Naive B cell (primary cell): ENCODE measurements around the gene F2. TPM values are rescaled to one million over a fixed set of nuclear protein-coding genes. Genes with fewer than 3 reads are reported as not detected.
"Not testable (repeated sequence)": the region's sequence is repeated elsewhere in the genome, so short reads cannot be mapped to it uniquely, and the experiment has no call there.

Experiments used
- ATAC-seq, 2 donors: fragments of 150-1000 bp; cut with Tn5 transposase; 2 replicates each; pipeline ENCODE4 v1.10.0; 2021; ENCODE audit warnings: low read depth in 2 of 2, mild to moderate bottlenecking in 2 of 2, moderate library complexity in 2 of 2
- DNase-seq: peaks from one replicate; pipeline ENCODE4 v3.0.0; 2022
- H3K27ac Mint-ChIP-seq, 6 donors: one replicate each; pipeline ENCODE4 v1.8.0; 2020 to 2022; ENCODE audit warnings: mild to moderate bottlenecking in 6 of 6, mixed read lengths in 6 of 6, moderate library complexity in 5 of 6, inconsistent platforms in 2 of 6
- H3K27me3 Mint-ChIP-seq, 3 donors: one replicate each; pipeline ENCODE4 v1.8.0; 2021 to 2022; ENCODE audit warnings: mixed read lengths in 3 of 3, mild to moderate bottlenecking in 1 of 3
- H3K36me3 Mint-ChIP-seq, 2 donors: one replicate each; pipeline ENCODE4 v1.8.0; 2020 to 2022; ENCODE audit warnings: mixed read lengths in 2 of 2, inconsistent platforms in 1 of 2, mild to moderate bottlenecking in 1 of 2
- H3K4me1 Mint-ChIP-seq, 3 donors: one replicate each; pipeline ENCODE4 v1.8.0; 2020 to 2022; ENCODE audit warnings: mixed read lengths in 3 of 3, inconsistent platforms in 1 of 3, mild to moderate bottlenecking in 1 of 3, moderate library complexity in 1 of 3
- H3K4me3 Mint-ChIP-seq, 8 donors: one replicate each; pipeline ENCODE4 v1.8.0; 2020 to 2022; ENCODE audit warnings: mild to moderate bottlenecking in 8 of 8, mixed read lengths in 8 of 8, moderate library complexity in 8 of 8, inconsistent platforms in 2 of 8
- H3K9me3 Mint-ChIP-seq, 7 donors: one replicate each; pipeline ENCODE4 v1.8.0; 2020 to 2022; ENCODE audit warnings: mixed read lengths in 7 of 7, mild to moderate bottlenecking in 5 of 7, inconsistent platforms in 2 of 7, moderate library complexity in 1 of 7
- polyA plus RNA-seq, 6 donors: library from polyadenylated mRNA; unstranded; fragments of 300-500 nt; fragmentation: Illumina TruSeq; gene quantifications; one replicate each; pipeline ENCODE4 v1.2.3, GENCODE V29; 2021; ENCODE audit warnings: low read depth in 6 of 6

The F2 gene
- polyA plus RNA-seq, 6 donors from 2014 or later = not detected

DNA sequence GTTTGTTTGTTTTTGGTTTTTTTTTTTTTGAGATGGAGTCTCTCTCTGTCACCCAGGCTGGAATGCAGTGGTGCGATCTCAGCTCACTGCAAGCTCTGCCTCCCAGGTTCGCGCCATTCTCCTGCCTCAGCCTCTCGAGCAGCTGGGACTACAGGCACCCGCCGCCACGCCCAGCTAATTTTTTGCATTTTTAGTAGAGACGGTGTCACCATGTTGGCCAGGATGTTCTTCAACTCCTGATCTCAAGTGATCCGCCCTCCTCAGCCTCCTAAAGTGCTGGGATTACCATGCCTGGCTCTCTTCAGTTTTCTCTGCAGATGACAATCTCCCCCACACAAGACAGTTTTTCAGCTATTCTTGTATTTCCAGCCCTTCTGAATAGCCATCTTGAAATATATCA lies 9.7 kb upstream of the F2 start:
- Mint-ChIP-seq H3K27ac (peak overlapping the region in 2 of 6 donors; percentile 55 to 66), H3K4me1 (peaks cover 0 to 11% (median 3%) of the 10 kb centered on the region in 3 donors)
- not testable (repeated sequence) for H3K9me3 Mint-ChIP-seq, H3K4me3 Mint-ChIP-seq, ATAC-seq, DNase-seq, H3K27me3 Mint-ChIP-seq, H3K36me3 Mint-ChIP-seq

DNA sequence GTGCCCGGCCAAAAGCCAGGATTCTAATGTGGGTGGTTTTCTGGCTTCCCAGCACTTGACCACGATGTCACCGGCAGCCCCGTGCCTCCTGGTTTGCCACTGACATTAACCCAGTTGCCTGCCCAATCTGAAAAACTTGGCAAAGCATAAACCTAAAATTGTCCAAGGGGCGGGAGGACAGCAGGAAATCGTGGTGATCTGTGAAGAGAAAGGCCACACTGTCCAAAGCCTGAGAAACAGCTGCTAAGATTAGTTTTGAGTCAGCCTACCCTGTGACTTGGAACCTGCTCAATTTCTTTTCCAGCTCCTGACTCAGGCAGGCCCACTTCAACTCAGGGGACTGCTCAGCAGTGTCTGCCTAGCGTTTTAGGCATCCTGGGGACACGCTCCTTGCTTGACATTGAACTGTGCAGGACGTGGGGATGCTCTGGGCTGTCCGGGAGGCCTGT lies 8.2 kb upstream of the F2 start:
- Mint-ChIP-seq H3K27ac (no peak overlapping the region), H3K4me1 (peaks cover 0 to 11% (median 3%) of the 10 kb centered on the region in 3 donors)

DNA sequence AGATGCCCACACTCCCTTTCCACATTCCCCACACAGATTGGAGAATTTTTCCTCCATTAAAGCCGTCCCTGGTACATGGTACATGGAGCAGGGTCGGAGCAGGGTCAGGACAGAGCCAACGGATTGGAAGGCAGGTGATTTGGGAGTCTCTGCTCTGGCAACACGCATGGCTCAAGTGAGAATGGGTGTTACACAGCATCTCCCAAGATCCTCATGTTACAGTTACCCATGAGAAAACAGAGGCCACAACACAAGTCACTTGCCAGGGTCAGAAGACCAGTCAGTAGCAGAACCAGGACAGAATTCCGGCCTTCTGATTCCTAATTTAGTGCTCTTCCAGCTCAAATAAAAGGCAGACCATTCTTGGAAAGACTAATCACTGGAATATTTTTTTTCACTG lies 7.7 kb upstream of the F2 start:
- ATAC-seq = no peak
- H3K27me3 Mint-ChIP-seq = no peaks in the 10 kb centered on the region
- H3K4me1 Mint-ChIP-seq = peaks cover 0 to 11% (median 3%) of the 10 kb centered on the region in 3 donors
- H3K4me3 Mint-ChIP-seq = no peak overlapping the region
- H3K9me3 Mint-ChIP-seq = no peaks in the 10 kb centered on the region
- DNase-seq = no peak
- H3K36me3 Mint-ChIP-seq = peaks cover 0 to 5% of the 10 kb centered on the region in 2 donors
- H3K27ac Mint-ChIP-seq = no peak overlapping the region

More for the DNA sequence above, 8.2 kb upstream of the F2 start:
- H3K9me3 Mint-ChIP-seq = no peaks in the 10 kb centered on the region
- ATAC-seq (no peak), DNase-seq (no peak)
- H3K27me3 Mint-ChIP-seq = no peaks in the 10 kb centered on the region
- peaks cover 0 to 5% of the 10 kb centered on the region in 2 donors for H3K36me3 Mint-ChIP-seq
- H3K4me3 Mint-ChIP-seq = no peak overlapping the region

DNA sequence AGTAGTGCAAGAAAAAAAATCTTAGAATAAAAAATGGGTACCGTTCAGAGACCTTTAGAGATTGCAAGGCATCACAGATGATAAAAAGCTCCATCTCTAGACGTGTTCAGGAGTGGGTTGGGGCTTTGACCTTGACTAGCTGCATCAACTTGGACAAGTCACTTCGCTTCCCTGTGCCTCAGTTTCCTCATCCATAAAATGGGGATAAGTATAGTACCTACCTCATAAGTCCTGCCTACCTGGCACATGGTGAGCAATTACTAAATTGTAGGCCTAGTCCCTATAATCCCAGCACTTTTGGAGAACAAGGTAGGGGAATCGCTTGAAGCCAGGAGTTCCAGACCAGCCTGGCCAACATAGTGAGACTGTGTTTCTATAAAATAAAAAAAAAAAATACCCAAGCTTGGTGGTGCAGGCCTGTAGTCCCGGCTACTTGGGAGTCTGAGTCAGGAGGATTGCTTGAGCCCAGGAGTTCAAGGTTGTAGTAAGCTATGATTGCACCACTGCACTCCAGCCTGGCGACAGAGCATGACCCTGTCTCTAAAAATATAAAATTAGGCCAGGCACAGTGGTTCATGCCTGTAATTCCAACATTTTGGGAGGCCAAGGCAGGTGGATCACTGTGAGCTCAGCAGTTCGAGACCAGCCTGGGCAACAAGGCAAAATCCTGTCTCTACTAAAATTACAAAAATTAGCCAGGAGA lies 6.0 kb upstream of the F2 start:
- ATAC-seq (no peak), DNase-seq (no peak)
- no peak overlapping the region for H3K4me3 Mint-ChIP-seq
- H3K27me3 Mint-ChIP-seq = no peaks in the 10 kb centered on the region
- H3K27ac Mint-ChIP-seq = no peak overlapping the region
- H3K4me1 Mint-ChIP-seq = no peaks in the 10 kb centered on the region
- no peaks in the 10 kb centered on the region for H3K9me3 Mint-ChIP-seq
- no peaks in the 10 kb centered on the region for H3K36me3 Mint-ChIP-seq

DNA sequence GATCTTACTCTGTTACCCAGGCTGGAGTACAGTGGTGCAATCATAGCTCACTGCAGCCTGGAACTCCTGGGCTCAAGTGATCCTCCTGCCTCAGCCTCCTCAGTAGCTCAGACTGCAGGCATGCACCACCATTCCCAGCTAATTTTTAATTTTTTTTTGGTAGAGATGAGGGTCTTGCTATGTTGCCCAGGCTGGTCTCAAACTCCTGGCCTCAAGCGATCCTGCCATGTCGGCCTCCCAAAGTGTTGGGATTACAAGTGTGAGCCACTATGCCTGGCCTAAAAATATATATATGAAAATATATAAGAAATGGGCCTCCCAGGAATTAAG lies 1.2 kb upstream of the F2 start:
- H3K27ac Mint-ChIP-seq = peak overlapping the region in 1 of 6 donors; percentile 69
- DNase-seq, ATAC-seq, H3K27me3 Mint-ChIP-seq, H3K9me3 Mint-ChIP-seq, H3K36me3 Mint-ChIP-seq, H3K4me3 Mint-ChIP-seq, H3K4me1 Mint-ChIP-seq: not testable (repeated sequence)

DNA sequence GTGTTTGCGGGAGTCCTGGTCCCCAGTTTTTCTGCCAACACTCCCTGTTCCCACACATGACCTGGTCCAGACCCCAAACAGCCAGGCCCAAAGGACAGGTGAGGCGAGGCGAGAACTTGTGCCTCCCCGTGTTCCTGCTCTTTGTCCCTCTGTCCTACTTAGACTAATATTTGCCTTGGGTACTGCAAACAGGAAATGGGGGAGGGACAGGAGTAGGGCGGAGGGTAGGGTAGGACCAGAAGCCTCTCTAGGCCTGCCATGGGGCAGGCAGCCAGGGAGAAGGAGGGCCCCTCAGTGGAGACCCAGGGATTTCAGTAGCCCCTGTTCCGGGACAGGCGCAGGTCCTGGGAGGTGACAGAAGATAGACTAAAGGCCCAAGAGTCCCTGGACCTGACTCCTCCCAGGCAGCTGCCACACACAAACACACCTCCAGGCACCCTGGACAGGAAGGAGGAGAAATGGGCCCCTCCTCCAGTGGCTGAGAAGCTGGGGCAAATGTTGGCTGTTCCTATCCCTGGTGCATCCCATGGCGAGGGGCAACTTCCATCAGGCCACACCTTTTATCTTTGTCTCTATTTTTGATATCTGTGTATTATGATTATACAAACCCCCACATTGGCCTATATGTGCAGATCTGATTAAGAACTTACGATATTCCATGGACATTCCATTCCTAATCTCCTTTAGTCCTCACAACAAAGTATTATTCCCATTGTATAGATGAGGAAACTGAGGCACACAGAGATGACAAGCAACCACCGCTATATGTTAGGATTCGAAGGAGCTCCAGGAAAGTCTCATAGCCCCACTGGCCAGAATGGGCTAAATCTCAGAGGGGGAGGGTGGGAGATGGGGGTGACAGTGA lies 626 bp upstream of the F2 start:
- Mint-ChIP-seq H3K9me3 (peaks cover 0 to 4% (median 0%) of the 10 kb centered on the region in 7 donors), H3K4me3 (no peak overlapping the region), H3K36me3 (no peaks in the 10 kb centered on the region), H3K27ac (peak overlapping the region in 1 of 6 donors; percentile 34), H3K27me3 (no peaks in the 10 kb centered on the region), H3K4me1 (no peaks in the 10 kb centered on the region)
- ATAC-seq (no peak), DNase-seq (no peak)

DNA sequence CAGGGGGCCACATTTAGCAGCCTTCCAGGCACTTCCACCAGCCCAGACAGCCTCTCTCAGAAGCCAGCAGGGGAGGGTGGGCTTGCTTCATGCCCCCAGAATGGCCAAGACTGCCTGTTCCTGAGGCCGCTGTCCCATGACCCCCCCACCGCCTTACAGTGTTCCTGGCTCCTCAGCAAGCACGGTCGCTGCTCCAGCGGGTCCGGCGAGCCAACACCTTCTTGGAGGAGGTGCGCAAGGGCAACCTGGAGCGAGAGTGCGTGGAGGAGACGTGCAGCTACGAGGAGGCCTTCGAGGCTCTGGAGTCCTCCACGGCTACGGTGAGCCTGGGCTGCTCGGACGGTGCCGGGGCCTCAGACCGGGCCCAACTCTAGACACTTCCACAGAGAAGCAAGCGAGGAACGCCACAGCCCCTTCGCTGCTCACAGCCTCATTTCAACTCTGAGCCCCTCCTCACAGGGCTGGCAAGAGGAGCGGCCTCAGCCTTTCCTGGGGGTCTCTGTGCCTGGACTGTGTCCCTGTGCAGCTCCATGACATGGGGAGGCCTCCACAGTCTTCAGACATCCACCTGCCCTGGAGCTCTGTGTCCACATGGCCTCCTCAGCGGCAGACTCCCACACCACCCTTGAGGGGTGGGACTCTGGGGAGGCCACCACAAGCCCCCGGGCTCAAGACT lies 668 bp downstream of the F2 start:
- H3K27ac Mint-ChIP-seq = no peak overlapping the region
- no peaks in the 10 kb centered on the region for H3K27me3 Mint-ChIP-seq
- DNase-seq (no peak), ATAC-seq (no peak)
- no peak overlapping the region for H3K4me3 Mint-ChIP-seq
- no peaks in the 10 kb centered on the region for H3K4me1 Mint-ChIP-seq
- H3K36me3 Mint-ChIP-seq = no peaks in the 10 kb centered on the region
- H3K9me3 Mint-ChIP-seq = peaks cover 0 to 4% (median 0%) of the 10 kb centered on the region in 7 donors

DNA sequence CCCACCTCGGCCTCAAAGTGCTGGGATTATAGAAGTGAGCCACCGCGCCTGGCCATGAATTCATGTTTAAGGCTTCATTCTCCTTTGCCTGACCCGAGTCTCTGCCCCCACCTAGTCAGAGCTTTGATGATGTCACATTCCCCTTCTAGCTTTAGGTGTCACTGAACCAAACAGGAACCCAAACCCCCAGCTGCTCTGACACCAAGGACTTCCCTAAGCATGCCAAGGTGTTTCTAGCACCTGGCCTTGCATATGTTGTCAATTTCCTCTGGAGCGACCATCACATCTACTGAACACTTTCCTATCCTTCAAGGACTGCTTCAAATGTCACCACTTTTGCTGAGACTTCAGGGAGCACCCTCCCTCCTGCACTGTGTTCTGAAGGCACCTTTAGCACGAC lies 2.3 kb downstream of the F2 start:
- Mint-ChIP-seq H3K4me3 (no peak overlapping the region), H3K9me3 (peaks cover 0 to 4% (median 0%) of the 10 kb centered on the region in 7 donors), H3K27ac (peak overlapping the region in 1 of 6 donors; percentile 11), H3K27me3 (no peaks in the 10 kb centered on the region), H3K4me1 (no peaks in the 10 kb centered on the region), H3K36me3 (no peaks in the 10 kb centered on the region)
- no peak for DNase-seq
- ATAC-seq = no peak

DNA sequence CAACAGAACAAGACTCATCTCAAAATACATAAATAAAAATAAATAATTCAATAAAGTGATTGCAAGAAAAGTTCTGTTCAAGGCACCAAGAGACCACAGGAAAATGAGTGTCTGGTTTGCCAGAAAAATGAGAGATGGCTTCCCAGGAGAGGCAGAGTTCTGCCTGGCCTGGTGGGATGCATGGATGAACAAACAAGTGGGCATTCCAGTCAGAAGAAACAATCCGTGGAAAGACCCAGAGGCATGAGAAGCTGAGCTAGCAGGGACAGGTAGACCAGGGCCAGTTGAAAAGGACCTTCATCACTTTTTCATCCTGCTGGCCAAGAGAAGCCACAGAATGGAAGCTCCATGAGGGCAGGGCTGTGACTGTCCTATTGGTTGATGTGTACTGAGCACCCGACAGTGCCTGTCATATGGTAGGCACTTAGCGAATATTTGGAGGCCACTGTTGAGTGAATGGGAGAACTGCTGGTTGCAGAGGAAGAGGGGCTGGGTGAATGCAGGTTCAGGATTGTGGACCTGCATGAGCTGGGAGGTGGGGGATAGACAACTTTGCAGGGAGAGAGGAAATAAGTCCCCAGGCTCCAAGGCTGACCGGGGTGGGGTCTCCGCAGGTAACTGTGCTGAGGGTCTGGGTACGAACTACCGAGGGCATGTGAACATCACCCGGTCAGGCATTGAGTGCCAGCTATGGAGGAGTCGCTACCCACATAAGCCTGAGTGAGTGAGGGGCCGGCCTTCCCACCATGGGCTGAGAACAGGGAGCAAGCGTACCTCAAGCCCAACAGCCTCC lies 3.7 kb downstream of the F2 start:
- no peaks in the 10 kb centered on the region for H3K4me1 Mint-ChIP-seq
- no peak overlapping the region for H3K27ac Mint-ChIP-seq
- no peak overlapping the region for H3K4me3 Mint-ChIP-seq
- peaks cover 0 to 4% (median 0%) of the 10 kb centered on the region in 7 donors for H3K9me3 Mint-ChIP-seq
- no peak for DNase-seq
- no peaks in the 10 kb centered on the region for H3K27me3 Mint-ChIP-seq
- H3K36me3 Mint-ChIP-seq = no peaks in the 10 kb centered on the region
- no peak for ATAC-seq

DNA sequence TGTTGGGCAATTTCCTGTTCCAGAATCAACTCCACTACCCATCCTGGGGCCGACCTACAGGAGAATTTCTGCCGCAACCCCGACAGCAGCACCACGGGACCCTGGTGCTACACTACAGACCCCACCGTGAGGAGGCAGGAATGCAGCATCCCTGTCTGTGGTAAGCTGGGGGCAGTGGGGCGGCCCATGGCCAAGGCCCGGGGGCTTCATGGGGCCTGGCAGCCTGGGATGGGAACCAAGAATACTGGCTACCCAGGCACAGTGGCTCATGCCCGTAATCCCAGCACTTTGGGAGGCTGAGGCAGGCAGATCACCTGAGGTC lies 4.3 kb downstream of the F2 start:
- no peak for ATAC-seq
- H3K27ac Mint-ChIP-seq = peak overlapping the region in 1 of 6 donors; percentile 56
- H3K36me3 Mint-ChIP-seq = no peaks in the 10 kb centered on the region
- H3K9me3 Mint-ChIP-seq = peaks cover 0 to 4% (median 0%) of the 10 kb centered on the region in 7 donors
- no peak for DNase-seq
- no peaks in the 10 kb centered on the region for H3K27me3 Mint-ChIP-seq
- no peaks in the 10 kb centered on the region for H3K4me1 Mint-ChIP-seq
- no peak overlapping the region for H3K4me3 Mint-ChIP-seq

DNA sequence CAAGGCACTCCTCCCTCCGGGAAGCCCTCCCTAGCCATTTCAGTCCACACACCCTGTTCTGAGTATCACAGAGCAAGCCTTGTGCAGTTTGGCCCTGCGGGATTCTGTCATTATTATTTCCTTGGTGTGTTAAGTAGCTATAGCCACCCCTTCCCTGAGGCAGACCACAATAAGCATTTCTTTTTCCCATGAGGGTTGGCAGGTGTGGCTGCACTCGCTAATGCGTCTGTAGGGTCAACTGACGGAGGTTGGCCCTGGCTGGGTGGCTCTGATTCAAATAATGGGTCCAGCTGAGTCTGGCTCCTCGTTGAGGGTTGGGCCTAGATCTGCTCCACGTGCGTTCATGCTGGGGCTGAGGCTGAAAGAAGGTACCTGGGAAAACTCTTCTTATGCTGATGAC lies 5.1 kb downstream of the F2 start:
- Mint-ChIP-seq H3K36me3 (no peaks in the 10 kb centered on the region), H3K27ac (no peak overlapping the region), H3K27me3 (no peaks in the 10 kb centered on the region), H3K4me1 (no peaks in the 10 kb centered on the region), H3K9me3 (peaks cover 0 to 4% (median 0%) of the 10 kb centered on the region in 7 donors), H3K4me3 (no peak overlapping the region)
- no peak for ATAC-seq
- no peak for DNase-seq

DNA sequence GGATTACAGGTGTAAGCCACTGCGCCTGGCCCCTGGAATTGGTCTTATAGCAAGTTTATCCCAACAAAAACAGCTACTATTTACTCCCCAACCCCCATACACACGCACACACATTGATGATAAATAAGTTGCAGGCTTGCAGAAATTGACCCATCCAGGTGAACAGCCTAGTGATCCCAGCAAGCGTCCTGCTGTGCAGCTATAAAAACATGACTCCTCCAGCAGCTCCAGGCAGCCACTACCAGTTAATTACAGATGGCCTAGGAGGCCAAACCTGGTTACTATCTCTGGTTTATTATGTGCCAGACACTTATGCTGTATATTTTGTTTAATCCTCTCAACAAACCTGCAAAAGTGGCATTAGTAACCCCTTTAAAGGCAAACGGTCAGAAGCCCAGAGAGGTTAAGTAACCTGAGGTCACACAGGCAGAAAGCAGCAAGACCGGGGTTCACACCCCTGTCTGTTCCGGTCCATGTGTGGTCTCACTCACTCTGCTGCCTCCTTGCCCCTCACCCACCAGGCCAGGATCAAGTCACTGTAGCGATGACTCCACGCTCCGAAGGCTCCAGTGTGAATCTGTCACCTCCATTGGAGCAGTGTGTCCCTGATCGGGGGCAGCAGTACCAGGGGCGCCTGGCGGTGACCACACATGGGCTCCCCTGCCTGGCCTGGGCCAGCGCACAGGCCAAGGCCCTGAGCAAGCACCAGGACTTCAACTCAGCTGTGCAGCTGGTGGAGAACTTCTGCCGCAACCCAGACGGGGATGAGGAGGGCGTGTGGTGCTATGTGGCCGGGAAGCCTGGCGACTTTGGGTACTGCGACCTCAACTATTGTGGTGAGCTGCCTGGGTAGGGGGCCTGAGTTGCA lies 6.6 kb downstream of the F2 start:
- DNase-seq (no peak), ATAC-seq (no peak)
- Mint-ChIP-seq H3K27ac (peak overlapping the region in 1 of 6 donors; percentile 33), H3K4me3 (no peak overlapping the region), H3K27me3 (no peaks in the 10 kb centered on the region), H3K36me3 (no peaks in the 10 kb centered on the region), H3K4me1 (no peaks in the 10 kb centered on the region), H3K9me3 (peaks cover 0 to 4% (median 0%) of the 10 kb centered on the region in 7 donors)
